ENCODE measurements around the gene MSN. TPM values are rescaled to one million over a fixed set of nuclear protein-coding genes. Genes with fewer than 3 reads are reported as not detected.

MSN gene
- total and polyA plus RNA-seq, 10 of the 15 experiments (the other 5 are each of a cell fraction or from before 2014, with no cell fraction given): 93.8 to 432 (median 270) TPM

DNA sequence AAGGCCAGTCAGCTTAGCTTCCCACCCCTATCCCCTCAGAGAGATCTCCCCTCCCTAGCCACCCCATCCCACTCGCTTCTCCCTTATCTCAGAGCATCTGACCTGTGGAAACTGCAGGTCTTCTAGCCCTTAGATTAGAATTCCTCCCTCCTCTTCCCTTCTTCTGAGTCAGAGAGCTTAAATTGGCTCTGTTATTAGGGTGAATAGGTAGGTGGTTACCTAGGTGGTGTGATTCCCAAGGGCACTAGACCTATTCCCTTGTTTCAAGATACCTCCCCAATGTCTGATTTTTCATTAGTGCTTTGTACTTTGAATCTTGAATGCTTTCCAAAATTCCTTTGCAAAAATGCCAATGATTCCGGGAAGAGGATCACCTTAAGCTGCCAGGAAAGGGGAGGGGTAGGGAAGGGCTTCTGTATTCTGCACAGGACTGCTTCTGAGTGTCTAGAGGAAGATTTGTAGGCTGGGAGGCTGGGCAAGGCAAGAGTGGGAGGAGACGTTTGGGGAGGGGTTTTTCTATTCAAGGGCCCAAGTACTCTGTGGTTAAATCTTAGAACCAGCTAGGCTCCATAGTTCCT lies 24.5 kb upstream of the MSN start:
- Histone ChIP-seq H3K36me3 (ENCODE audit: control insufficient read depth in 2 of 2, insufficient read depth in 2 of 2, low read length in 1 of 2) (no peaks in the 10 kb centered on the region), H3K27me3 (replicated peaks in 1 of 2; ENCODE audit: control insufficient read depth in 2 of 2, insufficient read depth in 2 of 2, low read length in 1 of 2) (no peaks in the 10 kb centered on the region), H3K9me3 (replicated peaks; ENCODE audit: control insufficient read depth, insufficient read depth, low read length) (no peaks in the 10 kb centered on the region), H4K20me1 (ENCODE audit: control insufficient read depth, insufficient read depth) (no peaks in the 10 kb centered on the region), H3K4me3 (no peak overlapping the region), H3K9ac (ENCODE audit: control insufficient read depth, insufficient read depth, low read length) (no peak overlapping the region), H3K4me1 (ENCODE audit: control insufficient read depth, insufficient read depth, low read length) (no peaks in the 10 kb centered on the region), H3K4me2 (ENCODE audit: control insufficient read depth, insufficient read depth) (no peak overlapping the region), H2AFZ (ENCODE audit: control insufficient read depth, low read depth, low read length) (no peak overlapping the region), H3K79me2 (ENCODE audit: control insufficient read depth, insufficient read depth, low read length) (no peaks in the 10 kb centered on the region), H3K27ac (ENCODE audit: control insufficient read depth, insufficient read depth) (no peak overlapping the region)
- ChIA-PET RAD21 (ENCODE audit: unreplicated experiment) (interaction anchor here (0.9 kb wide), 1 partner anchor 30 kb away, joined by 6 read pairs; no protein-coding TSS in a partner anchor), CTCF (interaction anchor here (1.4 kb wide), 1 partner anchor 31 kb away, joined by 3 read pairs; no protein-coding TSS in a partner anchor), POLR2A (no interaction called here), SMC1A (ENCODE audit: uncharacterized antibody, unreplicated experiment) (interaction anchor here (1.2 to 1.9 kb wide), 4 partner anchors 9 to 102 kb away, joined by 3 to 6 read pairs (median 4); no protein-coding TSS in a partner anchor)
- in situ Hi-C loops (cut with MboI) (no loop called here), intact Hi-C loops (cut with micrococcal nuclease; ENCODE audit: unreplicated experiment) (no loop called here)
- 44% methylated on average over 3 of the region's 3 CpGs for WGBS (ENCODE audit: insufficient coverage, insufficient replicate concordance, low lambda C conversion rate, missing lambda C conversion rate)
- TF ChIP-seq EED (IDR thresholded peaks at IDR 0.05; ENCODE audit: low read depth) (no peak), SIX5 (IDR thresholded peaks at IDR 0.05; ENCODE audit: low read depth, low read length, severe bottlenecking) (no peak), RFX5 (IDR thresholded peaks at IDR 0.05; ENCODE audit: low read depth, low read length) (no peak), MTA3 (IDR thresholded peaks at IDR 0.05; ENCODE audit: borderline replicate concordance, low read length) (no peak), SP1 (IDR thresholded peaks at IDR 0.05; ENCODE audit: low read depth, low read length) (no peak), MTA2 (IDR thresholded peaks at IDR 0.05; ENCODE audit: low read depth) (no peak), STAT3 (IDR thresholded peaks at IDR 0.05; ENCODE audit: low read depth, low read length) (no peak)
- TF ChIP-seq, protein P1, sequence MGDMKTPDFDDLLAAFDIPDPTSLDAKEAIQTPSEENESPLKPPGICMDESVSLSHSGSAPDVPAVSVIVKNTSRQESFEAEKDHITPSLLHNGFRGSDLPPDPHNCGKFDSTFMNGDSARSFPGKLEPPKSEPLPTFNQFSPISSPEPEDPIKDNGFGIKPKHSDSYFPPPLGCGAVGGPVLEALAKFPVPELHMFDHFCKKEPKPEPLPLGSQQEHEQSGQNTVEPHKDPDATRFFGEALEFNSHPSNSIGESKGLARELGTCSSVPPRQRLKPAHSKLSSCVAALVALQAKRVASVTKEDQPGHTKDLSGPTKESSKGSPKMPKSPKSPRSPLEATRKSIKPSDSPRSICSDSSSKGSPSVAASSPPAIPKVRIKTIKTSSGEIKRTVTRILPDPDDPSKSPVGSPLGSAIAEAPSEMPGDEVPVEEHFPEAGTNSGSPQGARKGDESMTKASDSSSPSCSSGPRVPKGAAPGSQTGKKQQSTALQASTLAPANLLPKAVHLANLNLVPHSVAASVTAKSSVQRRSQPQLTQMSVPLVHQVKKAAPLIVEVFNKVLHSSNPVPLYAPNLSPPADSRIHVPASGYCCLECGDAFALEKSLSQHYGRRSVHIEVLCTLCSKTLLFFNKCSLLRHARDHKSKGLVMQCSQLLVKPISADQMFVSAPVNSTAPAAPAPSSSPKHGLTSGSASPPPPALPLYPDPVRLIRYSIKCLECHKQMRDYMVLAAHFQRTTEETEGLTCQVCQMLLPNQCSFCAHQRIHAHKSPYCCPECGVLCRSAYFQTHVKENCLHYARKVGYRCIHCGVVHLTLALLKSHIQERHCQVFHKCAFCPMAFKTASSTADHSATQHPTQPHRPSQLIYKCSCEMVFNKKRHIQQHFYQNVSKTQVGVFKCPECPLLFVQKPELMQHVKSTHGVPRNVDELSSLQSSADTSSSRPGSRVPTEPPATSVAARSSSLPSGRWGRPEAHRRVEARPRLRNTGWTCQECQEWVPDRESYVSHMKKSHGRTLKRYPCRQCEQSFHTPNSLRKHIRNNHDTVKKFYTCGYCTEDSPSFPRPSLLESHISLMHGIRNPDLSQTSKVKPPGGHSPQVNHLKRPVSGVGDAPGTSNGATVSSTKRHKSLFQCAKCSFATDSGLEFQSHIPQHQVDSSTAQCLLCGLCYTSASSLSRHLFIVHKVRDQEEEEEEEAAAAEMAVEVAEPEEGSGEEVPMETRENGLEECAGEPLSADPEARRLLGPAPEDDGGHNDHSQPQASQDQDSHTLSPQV (IDR thresholded peaks at IDR 0.05): no peak
- TF ChIP-seq, protein P2, sequence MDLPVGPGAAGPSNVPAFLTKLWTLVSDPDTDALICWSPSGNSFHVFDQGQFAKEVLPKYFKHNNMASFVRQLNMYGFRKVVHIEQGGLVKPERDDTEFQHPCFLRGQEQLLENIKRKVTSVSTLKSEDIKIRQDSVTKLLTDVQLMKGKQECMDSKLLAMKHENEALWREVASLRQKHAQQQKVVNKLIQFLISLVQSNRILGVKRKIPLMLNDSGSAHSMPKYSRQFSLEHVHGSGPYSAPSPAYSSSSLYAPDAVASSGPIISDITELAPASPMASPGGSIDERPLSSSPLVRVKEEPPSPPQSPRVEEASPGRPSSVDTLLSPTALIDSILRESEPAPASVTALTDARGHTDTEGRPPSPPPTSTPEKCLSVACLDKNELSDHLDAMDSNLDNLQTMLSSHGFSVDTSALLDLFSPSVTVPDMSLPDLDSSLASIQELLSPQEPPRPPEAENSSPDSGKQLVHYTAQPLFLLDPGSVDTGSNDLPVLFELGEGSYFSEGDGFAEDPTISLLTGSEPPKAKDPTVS (IDR thresholded peaks at IDR 0.05; ENCODE audit: low read depth, low read length): no peak
- TF ChIP-seq, protein P3, sequence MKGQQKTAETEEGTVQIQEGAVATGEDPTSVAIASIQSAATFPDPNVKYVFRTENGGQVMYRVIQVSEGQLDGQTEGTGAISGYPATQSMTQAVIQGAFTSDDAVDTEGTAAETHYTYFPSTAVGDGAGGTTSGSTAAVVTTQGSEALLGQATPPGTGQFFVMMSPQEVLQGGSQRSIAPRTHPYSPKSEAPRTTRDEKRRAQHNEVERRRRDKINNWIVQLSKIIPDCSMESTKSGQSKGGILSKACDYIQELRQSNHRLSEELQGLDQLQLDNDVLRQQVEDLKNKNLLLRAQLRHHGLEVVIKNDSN (IDR thresholded peaks at IDR 0.05; ENCODE audit: borderline replicate concordance, extremely low read length, insufficient read depth, low read depth, low read length): no peak
- TF ChIP-seq, protein P4, sequence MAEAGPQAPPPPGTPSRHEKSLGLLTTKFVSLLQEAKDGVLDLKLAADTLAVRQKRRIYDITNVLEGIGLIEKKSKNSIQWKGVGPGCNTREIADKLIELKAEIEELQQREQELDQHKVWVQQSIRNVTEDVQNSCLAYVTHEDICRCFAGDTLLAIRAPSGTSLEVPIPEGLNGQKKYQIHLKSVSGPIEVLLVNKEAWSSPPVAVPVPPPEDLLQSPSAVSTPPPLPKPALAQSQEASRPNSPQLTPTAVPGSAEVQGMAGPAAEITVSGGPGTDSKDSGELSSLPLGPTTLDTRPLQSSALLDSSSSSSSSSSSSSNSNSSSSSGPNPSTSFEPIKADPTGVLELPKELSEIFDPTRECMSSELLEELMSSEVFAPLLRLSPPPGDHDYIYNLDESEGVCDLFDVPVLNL (IDR thresholded peaks at IDR 0.05; ENCODE audit: low read depth, low read length): no peak
- TF ChIP-seq, protein P5, sequence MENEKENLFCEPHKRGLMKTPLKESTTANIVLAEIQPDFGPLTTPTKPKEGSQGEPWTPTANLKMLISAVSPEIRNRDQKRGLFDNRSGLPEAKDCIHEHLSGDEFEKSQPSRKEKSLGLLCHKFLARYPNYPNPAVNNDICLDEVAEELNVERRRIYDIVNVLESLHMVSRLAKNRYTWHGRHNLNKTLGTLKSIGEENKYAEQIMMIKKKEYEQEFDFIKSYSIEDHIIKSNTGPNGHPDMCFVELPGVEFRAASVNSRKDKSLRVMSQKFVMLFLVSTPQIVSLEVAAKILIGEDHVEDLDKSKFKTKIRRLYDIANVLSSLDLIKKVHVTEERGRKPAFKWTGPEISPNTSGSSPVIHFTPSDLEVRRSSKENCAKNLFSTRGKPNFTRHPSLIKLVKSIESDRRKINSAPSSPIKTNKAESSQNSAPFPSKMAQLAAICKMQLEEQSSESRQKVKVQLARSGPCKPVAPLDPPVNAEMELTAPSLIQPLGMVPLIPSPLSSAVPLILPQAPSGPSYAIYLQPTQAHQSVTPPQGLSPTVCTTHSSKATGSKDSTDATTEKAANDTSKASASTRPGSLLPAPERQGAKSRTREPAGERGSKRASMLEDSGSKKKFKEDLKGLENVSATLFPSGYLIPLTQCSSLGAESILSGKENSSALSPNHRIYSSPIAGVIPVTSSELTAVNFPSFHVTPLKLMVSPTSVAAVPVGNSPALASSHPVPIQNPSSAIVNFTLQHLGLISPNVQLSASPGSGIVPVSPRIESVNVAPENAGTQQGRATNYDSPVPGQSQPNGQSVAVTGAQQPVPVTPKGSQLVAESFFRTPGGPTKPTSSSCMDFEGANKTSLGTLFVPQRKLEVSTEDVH (IDR thresholded peaks at IDR 0.05; ENCODE audit: low read depth, partially characterized antibody): no peak
- ATAC-seq (no peak), DNase-seq (ENCODE audit: low read depth, low spot score) (no peak), FAIRE-seq (no peak)
- BruUV-seq (replicated peaks): no TSS peak

Measured in GM12878 (cell line).